Ishikawa (cell line): ENCODE results near the gene CROCC2.

Experiments used
- CEBPB ChIP-seq: IDR thresholded peaks from 2 replicates; pipeline ENCODE4 v1.6.1; 2012
- CREB1 ChIP-seq: IDR thresholded peaks from 2 replicates; pipeline ENCODE4 v1.6.1; 2012; ENCODE audit warnings: low read depth
- EGR1 ChIP-seq: IDR thresholded peaks from 2 replicates; pipeline ENCODE4 v1.6.1; 2012
- EP300 ChIP-seq: IDR thresholded peaks from 2 replicates; pipeline ENCODE4 v1.6.1; 2012; ENCODE audit warnings: borderline replicate concordance
- FOXM1 ChIP-seq: IDR thresholded peaks from 2 replicates; pipeline ENCODE4 v1.6.1; 2012; ENCODE audit warnings: low read depth, borderline replicate concordance
- NFIC ChIP-seq: IDR thresholded peaks from 2 replicates; pipeline ENCODE4 v1.6.1; 2012
- RAD21 ChIP-seq: IDR thresholded peaks from 2 replicates; pipeline ENCODE4 v1.6.1; 2012; ENCODE audit warnings: low read depth
- TAF1 ChIP-seq: IDR thresholded peaks from 2 replicates; pipeline ENCODE4 v1.6.1; 2012; ENCODE audit warnings: low read depth, mild to moderate bottlenecking
- TCF12 ChIP-seq: IDR thresholded peaks from 2 replicates; pipeline ENCODE4 v1.6.1; 2012; ENCODE audit warnings: low read depth
- YY1 ChIP-seq: IDR thresholded peaks from 2 replicates; pipeline ENCODE4 v1.6.1; 2012; ENCODE audit warnings: low read depth
- TF ChIP-seq, protein P1 (sequence below): IDR thresholded peaks from 2 replicates; pipeline ENCODE4 v1.6.1; 2012
- TF ChIP-seq, protein P2 (sequence below): IDR thresholded peaks from 2 replicates; pipeline ENCODE4 v1.6.1; 2012; ENCODE audit warnings: low read depth, mild to moderate bottlenecking
- TF ChIP-seq, protein P3 (sequence below): IDR thresholded peaks from 2 replicates; pipeline ENCODE4 v1.6.1; 2012

DNA sequence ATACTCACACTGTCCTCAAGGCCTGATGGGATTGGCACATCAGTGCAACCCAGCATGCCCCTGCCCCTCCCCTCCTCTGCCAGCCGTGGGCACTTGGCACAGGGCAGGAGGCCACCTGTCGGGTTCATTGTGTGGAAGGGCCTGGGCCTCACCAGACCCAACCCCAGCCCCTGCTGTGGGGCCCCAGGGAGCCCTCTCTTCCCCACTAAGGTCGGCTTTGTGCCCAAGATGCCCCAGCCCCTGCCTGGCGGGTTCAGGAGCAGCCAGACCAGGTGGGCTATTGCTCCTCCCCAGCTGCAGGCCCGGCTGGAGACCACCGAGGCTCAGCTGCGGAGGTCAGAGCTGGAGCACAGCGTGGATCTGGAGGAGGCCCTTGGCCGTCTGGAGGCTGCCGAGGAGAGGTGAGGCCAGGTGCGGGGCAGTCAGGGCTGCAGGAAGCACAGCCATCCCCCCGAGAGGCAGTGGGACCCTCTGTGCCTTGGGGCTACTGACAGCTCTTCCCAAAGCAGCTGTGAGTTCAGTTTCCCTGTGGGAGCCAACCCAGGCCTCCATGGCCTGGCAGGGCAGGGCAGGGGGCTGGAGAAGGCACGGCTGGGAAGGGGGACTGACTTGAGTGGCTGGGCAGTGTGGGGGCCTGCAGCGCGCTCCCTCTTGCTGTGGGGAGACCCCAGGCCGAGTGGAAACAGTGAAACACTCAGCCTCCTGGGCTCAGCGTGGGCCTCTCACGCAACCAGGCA, 16.3 kb downstream of the CROCC2 start:
- TF ChIP-seq, protein P1, sequence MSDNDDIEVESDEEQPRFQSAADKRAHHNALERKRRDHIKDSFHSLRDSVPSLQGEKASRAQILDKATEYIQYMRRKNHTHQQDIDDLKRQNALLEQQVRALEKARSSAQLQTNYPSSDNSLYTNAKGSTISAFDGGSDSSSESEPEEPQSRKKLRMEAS: peak; percentile 35; the same call in 1 of the 2 replicates
- TF ChIP-seq CREB1 (no peak), RAD21 (no peak), YY1 (no peak), EP300 (peak; percentile 96), TAF1 (no peak), NFIC (peak; percentile 100), EGR1 (no peak), CEBPB (peak; percentile 56; the same call in 1 of the 2 replicates), FOXM1 (peak; percentile 86), TCF12 (peak; percentile 99)
- TF ChIP-seq, protein P2, sequence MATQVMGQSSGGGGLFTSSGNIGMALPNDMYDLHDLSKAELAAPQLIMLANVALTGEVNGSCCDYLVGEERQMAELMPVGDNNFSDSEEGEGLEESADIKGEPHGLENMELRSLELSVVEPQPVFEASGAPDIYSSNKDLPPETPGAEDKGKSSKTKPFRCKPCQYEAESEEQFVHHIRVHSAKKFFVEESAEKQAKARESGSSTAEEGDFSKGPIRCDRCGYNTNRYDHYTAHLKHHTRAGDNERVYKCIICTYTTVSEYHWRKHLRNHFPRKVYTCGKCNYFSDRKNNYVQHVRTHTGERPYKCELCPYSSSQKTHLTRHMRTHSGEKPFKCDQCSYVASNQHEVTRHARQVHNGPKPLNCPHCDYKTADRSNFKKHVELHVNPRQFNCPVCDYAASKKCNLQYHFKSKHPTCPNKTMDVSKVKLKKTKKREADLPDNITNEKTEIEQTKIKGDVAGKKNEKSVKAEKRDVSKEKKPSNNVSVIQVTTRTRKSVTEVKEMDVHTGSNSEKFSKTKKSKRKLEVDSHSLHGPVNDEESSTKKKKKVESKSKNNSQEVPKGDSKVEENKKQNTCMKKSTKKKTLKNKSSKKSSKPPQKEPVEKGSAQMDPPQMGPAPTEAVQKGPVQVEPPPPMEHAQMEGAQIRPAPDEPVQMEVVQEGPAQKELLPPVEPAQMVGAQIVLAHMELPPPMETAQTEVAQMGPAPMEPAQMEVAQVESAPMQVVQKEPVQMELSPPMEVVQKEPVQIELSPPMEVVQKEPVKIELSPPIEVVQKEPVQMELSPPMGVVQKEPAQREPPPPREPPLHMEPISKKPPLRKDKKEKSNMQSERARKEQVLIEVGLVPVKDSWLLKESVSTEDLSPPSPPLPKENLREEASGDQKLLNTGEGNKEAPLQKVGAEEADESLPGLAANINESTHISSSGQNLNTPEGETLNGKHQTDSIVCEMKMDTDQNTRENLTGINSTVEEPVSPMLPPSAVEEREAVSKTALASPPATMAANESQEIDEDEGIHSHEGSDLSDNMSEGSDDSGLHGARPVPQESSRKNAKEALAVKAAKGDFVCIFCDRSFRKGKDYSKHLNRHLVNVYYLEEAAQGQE: no peak
- TF ChIP-seq, protein P3, sequence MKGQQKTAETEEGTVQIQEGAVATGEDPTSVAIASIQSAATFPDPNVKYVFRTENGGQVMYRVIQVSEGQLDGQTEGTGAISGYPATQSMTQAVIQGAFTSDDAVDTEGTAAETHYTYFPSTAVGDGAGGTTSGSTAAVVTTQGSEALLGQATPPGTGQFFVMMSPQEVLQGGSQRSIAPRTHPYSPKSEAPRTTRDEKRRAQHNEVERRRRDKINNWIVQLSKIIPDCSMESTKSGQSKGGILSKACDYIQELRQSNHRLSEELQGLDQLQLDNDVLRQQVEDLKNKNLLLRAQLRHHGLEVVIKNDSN: peak; percentile 38; the same call in 1 of the 2 replicates
